Body of pancreas (tissue), 4 donors: ENCODE measurements around the gene ARHGAP30.

Experiments
- CTCF ChIP-seq, 7 experiments: fragments of 450-650 bp in 4 of 7; fragments of 200-600 bp in 3 of 7; sonication (generic) in 3 of 7; IDR thresholded peaks; one replicate each; pipeline ENCODE4 v1.5.1; 2016 to 2019; ENCODE audit warnings: antibody characterized with exemption in 7 of 7
- POLR2A ChIP-seq, 3 donors: fragments of 450-650 bp; IDR thresholded peaks; one replicate each; pipeline ENCODE4 v1.6.1; 2016; ENCODE audit warnings: antibody characterized with exemption in 3 of 3, mild to moderate bottlenecking in 2 of 3

DNA sequence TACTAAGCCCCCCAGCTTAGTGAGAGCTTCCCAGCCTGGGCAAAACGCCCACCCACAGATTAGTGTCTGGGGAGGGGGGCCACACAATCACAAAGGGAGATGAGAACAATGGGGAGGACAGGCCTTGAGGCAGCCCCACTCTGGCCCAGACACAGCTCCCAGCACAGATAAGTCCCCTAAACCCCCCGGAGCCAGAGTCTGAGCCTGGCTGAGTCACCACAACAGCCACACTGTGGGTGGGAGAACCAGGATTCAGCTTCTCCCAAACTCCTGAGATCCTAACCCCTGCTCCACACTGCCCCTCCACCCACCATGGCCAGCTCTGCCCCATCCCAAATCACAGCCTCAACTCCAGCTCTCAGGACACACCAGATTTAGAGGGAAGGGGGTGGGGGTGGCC lies 15.5 kb upstream of the ARHGAP30 start:
- TF ChIP-seq POLR2A (IDR thresholded peaks at IDR 0.05) = no peak
- TF ChIP-seq CTCF (IDR thresholded peaks at IDR 0.05) = no peak
